GM19372 (cell line): Measurements from ENCODE around the gene TENM4.

ENCODE experiments used
- ATAC-seq: cut with Tn5 transposase; IDR thresholded peaks from one replicate; pipeline ENCODE4 v1.9.1; 2021; ENCODE audit warnings: mild to moderate bottlenecking, low read depth, moderate library complexity; ENCODE audit not compliant: unreplicated experiment

Gene TENM4

GRCh38 chr11:79422866-79423265 lies 18.0 kb downstream of the TENM4 start:
- ATAC-seq = no peak

GRCh38 chr11:79421820-79422219 lies 19.0 kb downstream of the TENM4 start:
- no peak for ATAC-seq

GRCh38 chr11:79419120-79419519 lies 21.7 kb downstream of the TENM4 start:
- ATAC-seq = no peak

GRCh38 chr11:79418241-79418640 lies 22.6 kb downstream of the TENM4 start:
- no peak for ATAC-seq

GRCh38 chr11:79417069-79417920 lies 23.5 kb downstream of the TENM4 start:
- ATAC-seq = no peak

GRCh38 chr11:79415912-79416311 lies 24.9 kb downstream of the TENM4 start:
- ATAC-seq = no peak

- no peak for ATAC-seq
Measured at GRCh38 chr11:79415411-79415810, 25.4 kb downstream of the TENM4 start.

GRCh38 chr11:79414644-79415317 lies 26.0 kb downstream of the TENM4 start:
- ATAC-seq = no peak

- no peak for ATAC-seq
Measured at GRCh38 chr11:79414041-79414440, 26.8 kb downstream of the TENM4 start.

- no peak for ATAC-seq
Measured at GRCh38 chr11:79413268-79413667, 27.6 kb downstream of the TENM4 start.

- no peak for ATAC-seq
Measured at GRCh38 chr11:79412761-79413160, 28.1 kb downstream of the TENM4 start.

- no peak for ATAC-seq
Measured at GRCh38 chr11:79409330-79409729, 31.5 kb downstream of the TENM4 start.

GRCh38 chr11:79406376-79406775 lies 34.5 kb downstream of the TENM4 start:
- peak; percentile 96 for ATAC-seq

- no peak for ATAC-seq
Measured at GRCh38 chr11:79404806-79405205, 36.0 kb downstream of the TENM4 start.

GRCh38 chr11:79404325-79404724 lies 36.5 kb downstream of the TENM4 start:
- no peak for ATAC-seq

GRCh38 chr11:79403839-79404238 lies 37.0 kb downstream of the TENM4 start:
- ATAC-seq = no peak

GRCh38 chr11:79402912-79403311 lies 37.9 kb downstream of the TENM4 start:
- no peak for ATAC-seq

GRCh38 chr11:79400717-79401330 lies 40.0 kb downstream of the TENM4 start:
- ATAC-seq = peak; percentile 67

- ATAC-seq = no peak
Measured at GRCh38 chr11:79400206-79400605, 40.6 kb downstream of the TENM4 start.

- ATAC-seq = no peak
Measured at GRCh38 chr11:79397252-79397651, 43.6 kb downstream of the TENM4 start.

- ATAC-seq = no peak
Measured at GRCh38 chr11:79396674-79397073, 44.2 kb downstream of the TENM4 start.
